ENCODE measurements around the gene CIBAR2.

DNA sequence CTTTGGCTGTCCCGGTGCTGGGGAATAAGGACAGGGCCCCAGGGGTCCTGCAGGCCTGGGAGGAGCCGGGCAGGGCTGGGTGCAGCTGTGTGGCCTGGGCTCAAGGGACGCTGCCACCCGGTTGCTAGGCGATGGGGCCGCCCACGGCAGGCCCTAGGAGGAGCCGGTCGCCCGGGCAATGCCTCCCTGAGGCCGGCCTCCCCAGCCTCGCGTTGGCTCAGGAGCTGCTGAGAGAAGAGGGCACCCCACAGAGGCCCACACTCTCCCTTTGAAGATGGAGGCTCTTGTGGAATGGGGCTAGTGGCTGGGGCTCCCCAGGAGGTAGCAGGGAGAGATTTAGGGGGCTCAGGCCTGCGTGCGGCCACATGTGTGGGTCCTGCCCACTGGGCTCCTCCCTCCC is at the start of gene CIBAR2:
- TF ChIP-seq ZNF658 (tag by site-specific recombination; IDR thresholded peaks at IDR 0.05) (no peak), GLI4 (tag by site-specific recombination; IDR thresholded peaks at IDR 0.05) (no peak), ZNF785 (tag by site-specific recombination; IDR thresholded peaks at IDR 0.05) (no peak)
- TF ChIP-seq, protein P1, sequence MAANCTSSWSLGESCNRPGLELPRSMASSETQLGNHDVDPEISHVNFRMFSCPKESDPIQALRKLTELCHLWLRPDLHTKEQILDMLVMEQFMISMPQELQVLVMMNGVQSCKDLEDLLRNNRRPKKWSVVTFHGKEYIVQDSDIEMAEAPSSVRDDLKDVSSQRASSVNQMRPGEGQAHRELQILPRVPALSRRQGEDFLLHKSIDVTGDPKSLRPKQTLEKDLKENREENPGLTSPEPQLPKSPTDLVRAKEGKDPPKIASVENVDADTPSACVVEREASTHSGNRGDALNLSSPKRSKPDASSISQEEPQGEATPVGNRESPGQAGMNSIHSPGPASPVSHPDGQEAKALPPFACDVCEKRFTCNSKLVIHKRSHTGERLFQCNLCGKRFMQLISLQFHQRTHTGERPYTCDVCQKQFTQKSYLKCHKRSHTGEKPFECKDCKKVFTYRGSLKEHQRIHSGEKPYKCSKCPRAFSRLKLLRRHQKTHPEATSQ (tag by site-specific recombination; IDR thresholded peaks at IDR 0.05), result no peak
- TF ChIP-seq, protein P2, sequence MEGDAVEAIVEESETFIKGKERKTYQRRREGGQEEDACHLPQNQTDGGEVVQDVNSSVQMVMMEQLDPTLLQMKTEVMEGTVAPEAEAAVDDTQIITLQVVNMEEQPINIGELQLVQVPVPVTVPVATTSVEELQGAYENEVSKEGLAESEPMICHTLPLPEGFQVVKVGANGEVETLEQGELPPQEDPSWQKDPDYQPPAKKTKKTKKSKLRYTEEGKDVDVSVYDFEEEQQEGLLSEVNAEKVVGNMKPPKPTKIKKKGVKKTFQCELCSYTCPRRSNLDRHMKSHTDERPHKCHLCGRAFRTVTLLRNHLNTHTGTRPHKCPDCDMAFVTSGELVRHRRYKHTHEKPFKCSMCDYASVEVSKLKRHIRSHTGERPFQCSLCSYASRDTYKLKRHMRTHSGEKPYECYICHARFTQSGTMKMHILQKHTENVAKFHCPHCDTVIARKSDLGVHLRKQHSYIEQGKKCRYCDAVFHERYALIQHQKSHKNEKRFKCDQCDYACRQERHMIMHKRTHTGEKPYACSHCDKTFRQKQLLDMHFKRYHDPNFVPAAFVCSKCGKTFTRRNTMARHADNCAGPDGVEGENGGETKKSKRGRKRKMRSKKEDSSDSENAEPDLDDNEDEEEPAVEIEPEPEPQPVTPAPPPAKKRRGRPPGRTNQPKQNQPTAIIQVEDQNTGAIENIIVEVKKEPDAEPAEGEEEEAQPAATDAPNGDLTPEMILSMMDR (tag by site-specific recombination; IDR thresholded peaks at IDR 0.05), result no peak
